Left kidney (tissue), 2 donors: ENCODE measurements around the gene HIF1A. TPM values are rescaled to one million over a fixed set of nuclear protein-coding genes. Genes with fewer than 3 reads are reported as not detected.

Experiments used
- DNase-seq: peaks from one replicate; pipeline ENCODE4 v3.0.0-alpha.2; 2013
- polyA plus RNA-seq: library from polyadenylated mRNA; unstranded; fragments of 120-200 nt; gene quantifications from one replicate; pipeline ENCODE4 v1.2.1, GENCODE V29; 2013; ENCODE audit not compliant: insufficient read length

HIF1A gene
- polyA plus RNA-seq, 1 donor: 182 TPM

- DNase-seq: no peak
Measured at GRCh38 chr14:61797309-61797708, 102.0 kb downstream of the HIF1A start.

Other genes with a start within 250 kb of the HIF1A start
- gene SNAPC1, start 66.9 kb downstream of the HIF1A start, polyA plus RNA-seq: 12.4 TPM
- 1.5 TPM for gene SYT16, start 117.2 kb downstream of the HIF1A start, polyA plus RNA-seq